WERI-Rb-1 (cell line): ENCODE data around the gene SRPK3.

Experiments
- DNase-seq: peaks from one replicate; pipeline ENCODE4 v3.0.0-alpha.2; 2020
- H3K27ac ChIP-seq: fragments of 250-450 bp; sonication (Bioruptor Pico); 2 replicates; pipeline ENCODE4 v1.5.1; 2020; ENCODE audit warnings: mild to moderate bottlenecking, moderate library complexity
- H3K27me3 ChIP-seq: fragments of 250-450 bp; sonication (Bioruptor Pico); 2 replicates; pipeline ENCODE4 v1.5.1; 2021; ENCODE audit warnings: mild to moderate bottlenecking, low read depth, moderate library complexity; ENCODE audit not compliant: insufficient read depth, severe bottlenecking
- H3K36me3 ChIP-seq: fragments of 250-450 bp; sonication (Bioruptor Pico); 2 replicates; pipeline ENCODE4 v1.5.1; 2020; ENCODE audit warnings: mild to moderate bottlenecking, moderate library complexity
- H3K4me3 ChIP-seq: 2 replicates; pipeline ENCODE4 v1.5.1; 2011; ENCODE audit warnings: low read depth, mild to moderate bottlenecking, control low read depth, low read length
- H3K9me3 ChIP-seq: fragments of 250-450 bp; sonication (Bioruptor Pico); 2 replicates; pipeline ENCODE4 v1.5.1; 2021; ENCODE audit warnings: mild to moderate bottlenecking, moderate library complexity; ENCODE audit not compliant: severe bottlenecking
- CTCF ChIP-seq: IDR thresholded peaks from 2 replicates; pipeline ENCODE4 v1.5.1; 2011; ENCODE audit warnings: low read depth, mild to moderate bottlenecking, control low read depth, inconsistent platforms, low read length

SRPK3 gene

GRCh38 chrX:153803211-153804099 is 22.6 kb downstream of the SRPK3 start:
- no peak for DNase-seq
- Histone ChIP-seq H3K27me3 (peaks cover 27% of the 10 kb centered on the region), H3K27ac (no peak overlapping the region), H3K4me3 (no peak overlapping the region), H3K9me3 (no peaks in the 10 kb centered on the region), H3K36me3 (peaks cover 23% of the 10 kb centered on the region)
- TF ChIP-seq CTCF, result no peak

- no peak for TF ChIP-seq CTCF
- no peak for DNase-seq
- peaks cover 16% of the 10 kb centered on the region for H3K36me3 ChIP-seq
- no peaks in the 10 kb centered on the region for H3K9me3 ChIP-seq
- H3K4me3 ChIP-seq, result no peak overlapping the region
- peaks cover 27% of the 10 kb centered on the region for H3K27me3 ChIP-seq
- H3K27ac ChIP-seq, result no peak overlapping the region
Observed at GRCh38 chrX:153804100-153804595, 23.3 kb downstream of the SRPK3 start.

GRCh38 chrX:153804621-153805020 is 23.8 kb downstream of the SRPK3 start:
- Histone ChIP-seq H3K9me3 (no peaks in the 10 kb centered on the region), H3K27ac (no peak overlapping the region), H3K36me3 (peaks cover 11% of the 10 kb centered on the region), H3K27me3 (peaks cover 27% of the 10 kb centered on the region), H3K4me3 (no peak overlapping the region)
- no peak for DNase-seq
- no peak for TF ChIP-seq CTCF

- H3K27ac ChIP-seq, result no peak overlapping the region
- peaks cover 27% of the 10 kb centered on the region for H3K27me3 ChIP-seq
- no peak overlapping the region for H3K4me3 ChIP-seq
- H3K9me3 ChIP-seq, result no peaks in the 10 kb centered on the region
- no peak for DNase-seq
- TF ChIP-seq CTCF, result no peak
- H3K36me3 ChIP-seq, result peaks cover 8% of the 10 kb centered on the region
Observed at GRCh38 chrX:153805436-153805835, 24.6 kb downstream of the SRPK3 start.

- peaks cover 5% of the 10 kb centered on the region for H3K36me3 ChIP-seq
- DNase-seq, result no peak
- H3K9me3 ChIP-seq, result no peaks in the 10 kb centered on the region
- TF ChIP-seq CTCF, result no peak
- no peak overlapping the region for H3K27ac ChIP-seq
- H3K4me3 ChIP-seq, result no peak overlapping the region
- peaks cover 27% of the 10 kb centered on the region for H3K27me3 ChIP-seq
Observed at GRCh38 chrX:153806999-153807575, 26.2 kb downstream of the SRPK3 start.
